HCT116 (cell line): ENCODE results near the gene ARHGEF10L.

Source experiments
- ELF1 ChIP-seq: IDR thresholded peaks from 2 replicates; pipeline ENCODE4 v1.6.1; 2012; ENCODE audit warnings: low read depth, borderline replicate concordance
- EZH2 ChIP-seq: fragments of 200-600 bp; sonication (generic); IDR thresholded peaks from 2 replicates; pipeline ENCODE4 v1.6.1; 2017; ENCODE audit warnings: antibody characterized with exemption, mixed run types
- EZH2phosphoT487 ChIP-seq: fragments of 200-600 bp; IDR thresholded peaks from 2 replicates; pipeline ENCODE4 v1.6.1; 2018; ENCODE audit warnings: antibody characterized with exemption, borderline replicate concordance
- POLR2A ChIP-seq: IDR thresholded peaks from 2 replicates; pipeline ENCODE4 v1.7.0; 2011; ENCODE audit warnings: borderline replicate concordance; ENCODE audit not compliant: insufficient read depth, insufficient read length; ENCODE audit errors: extremely low read depth
- POLR2AphosphoS5 ChIP-seq: IDR thresholded peaks from 2 replicates; pipeline ENCODE4 v1.6.1; 2011; ENCODE audit warnings: mild to moderate bottlenecking, low read depth, low read length, moderate library complexity
- RAD21 ChIP-seq: IDR thresholded peaks from 2 replicates; pipeline ENCODE4 v1.6.1; 2012; ENCODE audit warnings: low read depth, mild to moderate bottlenecking
- SP1 ChIP-seq: IDR thresholded peaks from 2 replicates; pipeline ENCODE4 v1.6.1; 2012; ENCODE audit warnings: low read depth
- SRF ChIP-seq: IDR thresholded peaks from 2 replicates; pipeline ENCODE4 v1.6.1; 2012; ENCODE audit warnings: low read depth
- ZFX ChIP-seq: fragments of 450-650 bp; IDR thresholded peaks from 2 replicates; pipeline ENCODE4 v1.6.1; 2017
- ZNF274 ChIP-seq: fragments of 200-500 bp; sonication (Bioruptor generic); IDR thresholded peaks from 2 replicates; pipeline ENCODE4 v1.6.1; 2014; ENCODE audit warnings: mild to moderate bottlenecking, low read depth, low read length, inconsistent platforms
- TF ChIP-seq, protein P1 (sequence below), 3 experiments: fragments of 200-600 bp in 1 of 3; sonication (generic) in 1 of 3; IDR thresholded peaks in 2 of 3; conservative IDR thresholded peaks in 1 of 3; 2 replicates each; pipeline ENCODE4 v1.5.1; 2012 to 2017; ENCODE audit warnings: low read depth in 2 of 3, low read length in 2 of 3, antibody characterized with exemption in 1 of 3, borderline replicate concordance in 1 of 3, control low read depth in 1 of 3, mild to moderate bottlenecking in 1 of 3, mixed read lengths in 1 of 3, mixed run types in 1 of 3, moderate library complexity in 1 of 3; ENCODE audit not compliant: insufficient read depth in 1 of 3
- TF ChIP-seq, protein P2 (sequence below): IDR thresholded peaks from 2 replicates; pipeline ENCODE4 v1.6.1; 2012; ENCODE audit warnings: low read depth
- TF ChIP-seq, protein P3 (sequence below): IDR thresholded peaks from 2 replicates; pipeline ENCODE4 v1.6.1; 2012

DNA sequence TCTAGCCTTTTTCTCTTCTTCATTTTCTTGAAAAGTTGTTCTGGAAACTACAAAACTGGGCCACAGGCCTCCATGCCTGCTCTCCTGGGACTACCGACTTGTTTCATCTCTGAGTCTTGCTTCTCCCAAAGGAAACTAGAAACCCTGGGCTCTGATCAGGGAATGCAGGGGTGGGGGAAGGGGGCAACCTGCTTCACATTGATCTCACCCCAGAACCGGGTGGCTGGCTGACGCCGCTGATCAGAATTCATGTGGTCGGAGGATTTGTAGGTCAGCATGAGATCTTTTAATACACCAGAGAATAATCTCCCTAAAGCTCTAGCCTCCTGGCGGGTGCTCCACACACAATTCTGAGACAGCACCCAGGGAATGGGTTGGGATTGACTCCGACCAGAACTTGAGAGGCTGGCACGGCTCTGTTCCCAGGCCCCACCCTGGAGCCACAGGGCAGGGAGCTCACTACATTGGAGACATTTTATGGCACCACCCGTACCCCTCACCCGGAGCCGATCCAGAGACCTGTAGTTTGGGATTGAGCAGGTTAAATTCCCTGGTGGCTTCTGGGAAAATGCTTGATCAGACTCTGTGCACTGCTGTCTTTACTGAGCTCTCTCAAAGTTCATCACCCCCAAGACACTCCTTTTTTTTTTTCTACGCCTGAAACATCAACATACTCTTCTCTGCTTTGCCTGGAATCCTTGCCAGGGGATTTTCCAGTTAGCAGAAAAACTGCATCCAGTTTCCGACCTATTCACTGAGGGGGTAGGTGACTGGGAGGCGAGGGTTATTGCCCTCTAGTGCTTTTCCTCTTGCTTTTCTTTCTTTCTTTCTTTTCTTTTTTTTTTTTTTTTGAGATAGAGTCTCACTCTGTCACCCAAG is 12.2 kb upstream of the ARHGEF10L start:
- TF ChIP-seq, protein P1, sequence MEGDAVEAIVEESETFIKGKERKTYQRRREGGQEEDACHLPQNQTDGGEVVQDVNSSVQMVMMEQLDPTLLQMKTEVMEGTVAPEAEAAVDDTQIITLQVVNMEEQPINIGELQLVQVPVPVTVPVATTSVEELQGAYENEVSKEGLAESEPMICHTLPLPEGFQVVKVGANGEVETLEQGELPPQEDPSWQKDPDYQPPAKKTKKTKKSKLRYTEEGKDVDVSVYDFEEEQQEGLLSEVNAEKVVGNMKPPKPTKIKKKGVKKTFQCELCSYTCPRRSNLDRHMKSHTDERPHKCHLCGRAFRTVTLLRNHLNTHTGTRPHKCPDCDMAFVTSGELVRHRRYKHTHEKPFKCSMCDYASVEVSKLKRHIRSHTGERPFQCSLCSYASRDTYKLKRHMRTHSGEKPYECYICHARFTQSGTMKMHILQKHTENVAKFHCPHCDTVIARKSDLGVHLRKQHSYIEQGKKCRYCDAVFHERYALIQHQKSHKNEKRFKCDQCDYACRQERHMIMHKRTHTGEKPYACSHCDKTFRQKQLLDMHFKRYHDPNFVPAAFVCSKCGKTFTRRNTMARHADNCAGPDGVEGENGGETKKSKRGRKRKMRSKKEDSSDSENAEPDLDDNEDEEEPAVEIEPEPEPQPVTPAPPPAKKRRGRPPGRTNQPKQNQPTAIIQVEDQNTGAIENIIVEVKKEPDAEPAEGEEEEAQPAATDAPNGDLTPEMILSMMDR (IDR thresholded peaks at IDR 0.05 in 2 of 3, conservative IDR thresholded peaks at IDR 0.05 in 1 of 3; ENCODE audit: borderline replicate concordance in 1 of 3, insufficient read depth in 1 of 3, low read depth in 2 of 3, low read length in 2 of 3): no peak
- TF ChIP-seq POLR2AphosphoS5 (no peak), EZH2 (no peak), SRF (no peak), ZFX (no peak), SP1 (no peak), EZH2phosphoT487 (no peak), POLR2A (no peak), RAD21 (no peak), ELF1 (no peak), ZNF274 (no peak)
- TF ChIP-seq, protein P2, sequence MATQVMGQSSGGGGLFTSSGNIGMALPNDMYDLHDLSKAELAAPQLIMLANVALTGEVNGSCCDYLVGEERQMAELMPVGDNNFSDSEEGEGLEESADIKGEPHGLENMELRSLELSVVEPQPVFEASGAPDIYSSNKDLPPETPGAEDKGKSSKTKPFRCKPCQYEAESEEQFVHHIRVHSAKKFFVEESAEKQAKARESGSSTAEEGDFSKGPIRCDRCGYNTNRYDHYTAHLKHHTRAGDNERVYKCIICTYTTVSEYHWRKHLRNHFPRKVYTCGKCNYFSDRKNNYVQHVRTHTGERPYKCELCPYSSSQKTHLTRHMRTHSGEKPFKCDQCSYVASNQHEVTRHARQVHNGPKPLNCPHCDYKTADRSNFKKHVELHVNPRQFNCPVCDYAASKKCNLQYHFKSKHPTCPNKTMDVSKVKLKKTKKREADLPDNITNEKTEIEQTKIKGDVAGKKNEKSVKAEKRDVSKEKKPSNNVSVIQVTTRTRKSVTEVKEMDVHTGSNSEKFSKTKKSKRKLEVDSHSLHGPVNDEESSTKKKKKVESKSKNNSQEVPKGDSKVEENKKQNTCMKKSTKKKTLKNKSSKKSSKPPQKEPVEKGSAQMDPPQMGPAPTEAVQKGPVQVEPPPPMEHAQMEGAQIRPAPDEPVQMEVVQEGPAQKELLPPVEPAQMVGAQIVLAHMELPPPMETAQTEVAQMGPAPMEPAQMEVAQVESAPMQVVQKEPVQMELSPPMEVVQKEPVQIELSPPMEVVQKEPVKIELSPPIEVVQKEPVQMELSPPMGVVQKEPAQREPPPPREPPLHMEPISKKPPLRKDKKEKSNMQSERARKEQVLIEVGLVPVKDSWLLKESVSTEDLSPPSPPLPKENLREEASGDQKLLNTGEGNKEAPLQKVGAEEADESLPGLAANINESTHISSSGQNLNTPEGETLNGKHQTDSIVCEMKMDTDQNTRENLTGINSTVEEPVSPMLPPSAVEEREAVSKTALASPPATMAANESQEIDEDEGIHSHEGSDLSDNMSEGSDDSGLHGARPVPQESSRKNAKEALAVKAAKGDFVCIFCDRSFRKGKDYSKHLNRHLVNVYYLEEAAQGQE: no peak
- TF ChIP-seq, protein P3, sequence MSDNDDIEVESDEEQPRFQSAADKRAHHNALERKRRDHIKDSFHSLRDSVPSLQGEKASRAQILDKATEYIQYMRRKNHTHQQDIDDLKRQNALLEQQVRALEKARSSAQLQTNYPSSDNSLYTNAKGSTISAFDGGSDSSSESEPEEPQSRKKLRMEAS: no peak
